HEK293T (cell line): Measurements from ENCODE around the gene MLLT3.

Source experiments
- ARNT ChIP-seq: fragments of 450-650 bp; IDR thresholded peaks from 2 replicates; pipeline ENCODE4 v1.6.1; 2017; ENCODE audit warnings: mild to moderate bottlenecking
- BHLHE40 ChIP-seq: fragments of 450-650 bp; IDR thresholded peaks from 2 replicates; pipeline ENCODE4 v1.6.1; 2016; ENCODE audit warnings: mild to moderate bottlenecking, moderate library complexity, borderline replicate concordance
- CTBP1 ChIP-seq: fragments of 450-650 bp; IDR thresholded peaks from 2 replicates; pipeline ENCODE4 v1.6.1; 2016; ENCODE audit warnings: borderline replicate concordance
- ELF4 ChIP-seq: fragments of 450-650 bp; IDR thresholded peaks from 2 replicates; pipeline ENCODE4 v1.6.1; 2017; ENCODE audit warnings: antibody characterized with exemption
- FOXA1 ChIP-seq: fragments of 450-650 bp; IDR thresholded peaks from 2 replicates; pipeline ENCODE4 v1.6.1; 2016; ENCODE audit warnings: mild to moderate bottlenecking
- FOXM1 ChIP-seq: fragments of 450-650 bp; IDR thresholded peaks from 2 replicates; pipeline ENCODE4 v1.6.1; 2017; ENCODE audit warnings: mild to moderate bottlenecking, borderline replicate concordance
- LEF1 ChIP-seq: fragments of 450-650 bp; IDR thresholded peaks from 2 replicates; pipeline ENCODE4 v1.6.1; 2017; ENCODE audit warnings: mild to moderate bottlenecking, borderline replicate concordance
- NFRKB ChIP-seq: fragments of 450-650 bp; IDR thresholded peaks from 2 replicates; pipeline ENCODE4 v1.6.1; 2016; ENCODE audit warnings: mild to moderate bottlenecking, moderate library complexity
- SP1 ChIP-seq: fragments of 450-650 bp; IDR thresholded peaks from 2 replicates; pipeline ENCODE4 v1.6.1; 2017
- SUZ12 ChIP-seq: fragments of 450-650 bp; IDR thresholded peaks from 2 replicates; pipeline ENCODE4 v1.6.1; 2016; ENCODE audit warnings: mild to moderate bottlenecking
- TARDBP ChIP-seq: fragments of 450-650 bp; IDR thresholded peaks from 2 replicates; pipeline ENCODE4 v1.6.1; 2016

- no peak for TF ChIP-seq NFRKB
- no peak for TF ChIP-seq FOXA1
- TF ChIP-seq CTBP1: no peak
- TF ChIP-seq ARNT: no peak
- no peak for TF ChIP-seq ELF4
- no peak for TF ChIP-seq LEF1
- no peak for TF ChIP-seq SP1
- no peak for TF ChIP-seq SUZ12
- TF ChIP-seq FOXM1: no peak
- no peak for TF ChIP-seq BHLHE40
- TF ChIP-seq TARDBP: no peak
Measured at GRCh38 chr9:20568400-20568799, 53.9 kb downstream of the MLLT3 start.
